AML-193 (cell line): Measurements from ENCODE around the gene L3MBTL4.
A peak's percentile ranks its signal among the peaks of the same experiment; 100 is the strongest.
"Not testable (repeated sequence)": the region's sequence is repeated elsewhere in the genome, so short reads cannot be mapped to it uniquely, and the experiment has no call there.

Source experiments
- DNase-seq, 2 experiments: peaks; one replicate each; lab custom pipeline; 2025; lab: John Stamatoyannopoulos, UW

L3MBTL4 gene

DNA sequence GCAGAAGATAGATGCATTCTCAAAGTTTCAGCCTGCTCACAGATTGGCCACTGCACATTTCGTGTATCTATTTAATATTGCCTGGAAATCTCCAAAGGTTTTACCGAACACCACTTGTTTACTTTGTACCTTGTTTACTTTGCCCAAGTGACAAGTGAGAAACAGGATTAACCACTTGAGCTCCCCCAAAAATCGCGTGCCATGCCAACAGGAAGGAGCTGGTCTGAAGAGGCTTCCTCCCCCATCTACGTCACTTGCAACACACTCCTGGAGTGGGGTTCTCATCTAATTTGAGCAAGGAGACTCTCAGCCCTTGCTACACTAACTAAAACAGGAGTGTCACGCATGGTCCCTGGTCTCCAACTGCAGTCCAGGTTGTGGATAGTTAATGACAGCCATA, 306.9 kb downstream of the L3MBTL4 start:
- DNase-seq, result no peak

DNA sequence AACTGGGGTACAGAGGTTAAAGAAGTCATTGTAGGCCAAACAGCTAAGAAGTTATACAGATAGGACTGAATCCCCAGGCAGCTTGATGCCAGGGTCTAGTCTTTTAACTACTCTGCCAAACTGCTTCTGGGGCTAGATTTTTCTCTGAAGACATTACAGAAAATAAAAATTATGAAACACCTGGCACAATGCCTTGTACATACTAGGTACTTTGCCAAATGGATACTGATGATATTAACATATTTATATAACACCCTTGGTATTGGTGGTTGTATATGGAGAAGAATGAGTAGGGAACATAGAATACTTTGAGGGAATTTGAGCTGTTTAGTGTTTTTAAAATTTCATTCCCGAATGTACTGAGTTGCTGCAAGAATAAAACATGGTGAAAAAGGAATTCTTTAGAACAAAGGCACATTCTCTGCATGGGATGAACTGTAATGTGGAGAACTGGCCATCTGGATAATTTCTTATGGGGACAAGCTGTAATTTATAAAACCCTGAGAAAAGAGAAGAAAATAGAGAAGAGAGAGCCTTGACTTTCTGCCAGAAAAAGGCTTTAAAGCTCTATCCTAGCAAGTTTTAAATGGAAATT, 308.5 kb downstream of the L3MBTL4 start:
- DNase-seq, result no peak

DNA sequence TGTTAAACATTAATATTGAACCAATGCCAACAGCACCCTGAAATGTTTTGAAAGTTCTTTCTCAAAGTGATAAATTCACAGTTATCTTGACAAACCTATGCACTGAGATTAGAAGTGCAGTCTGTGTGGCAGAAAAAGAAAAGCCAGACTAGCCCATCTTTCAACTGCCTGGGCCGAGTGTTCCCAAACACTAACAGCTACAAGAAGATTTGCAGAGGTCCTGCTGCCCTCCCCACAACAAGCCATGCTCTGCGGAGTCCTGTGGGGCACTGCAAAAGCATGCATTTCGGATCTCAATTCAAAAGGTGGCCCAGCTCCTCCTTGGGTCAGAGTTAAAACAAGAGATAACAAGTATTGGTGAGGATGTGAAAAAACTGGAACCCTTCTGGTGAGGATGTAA, 311.0 kb downstream of the L3MBTL4 start:
- DNase-seq, result no peak

DNA sequence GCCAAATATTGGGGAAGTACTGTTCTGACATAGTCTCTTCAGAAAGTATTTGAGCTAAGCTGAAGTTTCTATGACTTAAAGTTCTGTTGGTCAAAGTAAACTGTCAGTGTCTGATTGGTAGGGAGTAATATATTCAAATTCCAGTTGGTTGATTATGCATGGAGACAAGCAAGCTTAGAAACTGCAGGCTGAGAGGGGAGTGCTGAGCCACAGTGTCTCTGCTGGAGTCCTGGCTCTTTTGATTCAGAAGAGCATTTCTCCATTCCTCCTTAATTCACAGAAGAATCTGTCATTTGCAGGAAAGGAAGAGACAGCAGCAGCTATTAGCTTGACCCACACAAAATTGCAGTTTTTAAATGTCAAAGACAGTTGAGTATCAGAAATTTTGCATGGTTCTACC, 318.0 kb downstream of the L3MBTL4 start:
- no peak for DNase-seq

DNA sequence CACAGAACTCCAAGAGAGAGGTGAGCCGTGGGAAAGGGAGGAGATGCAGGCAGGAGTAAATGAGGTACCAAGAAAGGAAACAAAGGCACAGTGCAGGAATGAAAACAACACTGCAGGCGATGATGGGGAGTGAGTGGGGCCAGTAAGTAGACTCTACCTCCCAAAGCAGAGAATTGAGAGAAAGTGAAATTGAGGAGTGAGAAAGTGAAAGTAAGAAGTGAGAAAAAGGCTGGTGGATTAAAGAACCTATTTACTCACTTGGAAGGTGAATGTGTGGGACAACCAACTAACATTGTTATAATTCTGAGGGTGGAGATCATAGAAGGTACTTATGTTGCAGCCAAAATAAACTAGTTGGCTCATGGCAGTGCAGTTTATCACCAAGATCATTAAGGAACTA, 326.3 kb downstream of the L3MBTL4 start:
- no peak for DNase-seq

DNA sequence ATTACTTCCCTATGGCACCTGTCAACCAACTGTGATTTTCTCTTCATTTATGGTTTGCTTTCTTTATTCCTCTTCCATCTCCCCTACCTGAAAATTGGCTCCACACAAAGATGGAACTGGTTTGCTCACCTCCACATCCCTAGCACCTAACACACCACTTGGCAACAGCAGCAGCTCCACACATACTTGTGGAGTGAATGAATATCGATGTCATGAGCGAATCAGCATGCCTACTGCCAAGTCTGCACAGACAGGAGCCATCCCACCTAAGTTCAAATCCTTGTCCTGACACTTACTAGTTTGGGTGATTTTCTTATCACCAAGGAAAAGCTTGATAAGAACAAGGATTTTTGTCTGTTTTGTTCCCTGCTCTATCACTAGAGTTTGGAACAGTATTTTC, 328.0 kb downstream of the L3MBTL4 start:
- DNase-seq, result no peak

DNA sequence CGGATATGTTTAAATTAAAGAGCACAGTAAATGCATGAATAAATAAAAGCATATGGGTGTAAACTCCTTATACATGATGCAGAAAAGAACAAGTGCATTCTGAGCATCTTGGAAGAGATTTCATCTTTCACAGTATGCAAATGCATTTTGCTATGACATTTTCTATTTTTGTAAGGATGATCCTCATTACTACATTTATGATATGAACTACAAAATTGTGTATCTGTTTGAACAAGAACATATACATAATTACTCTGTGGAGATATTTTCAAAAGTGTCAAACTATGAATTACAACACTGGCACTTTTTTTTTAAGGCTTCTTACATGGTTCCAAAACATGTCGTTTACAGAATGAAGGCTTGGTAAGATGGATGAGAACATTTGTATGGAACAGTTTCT, 335.3 kb downstream of the L3MBTL4 start:
- DNase-seq, result no peak

DNA sequence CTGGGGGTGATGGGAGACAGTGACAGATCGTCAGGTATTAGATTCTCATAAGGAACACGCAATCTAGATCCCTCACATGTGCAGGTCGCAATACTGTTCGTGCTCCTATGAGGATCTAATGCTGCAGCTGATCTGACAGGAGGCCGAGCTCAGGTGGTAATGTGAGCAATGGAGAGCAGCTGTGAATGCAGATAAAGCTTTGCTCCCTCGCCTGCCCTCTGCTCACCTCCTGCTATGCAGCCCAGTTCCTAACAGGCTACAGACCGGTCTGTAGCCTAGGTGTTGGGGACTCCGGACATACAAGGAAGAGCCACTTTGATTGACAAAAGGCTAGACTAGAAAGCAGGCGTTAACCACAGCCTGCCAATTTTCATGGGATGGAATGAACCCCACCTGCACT, 335.8 kb downstream of the L3MBTL4 start:
- no peak for DNase-seq

DNA sequence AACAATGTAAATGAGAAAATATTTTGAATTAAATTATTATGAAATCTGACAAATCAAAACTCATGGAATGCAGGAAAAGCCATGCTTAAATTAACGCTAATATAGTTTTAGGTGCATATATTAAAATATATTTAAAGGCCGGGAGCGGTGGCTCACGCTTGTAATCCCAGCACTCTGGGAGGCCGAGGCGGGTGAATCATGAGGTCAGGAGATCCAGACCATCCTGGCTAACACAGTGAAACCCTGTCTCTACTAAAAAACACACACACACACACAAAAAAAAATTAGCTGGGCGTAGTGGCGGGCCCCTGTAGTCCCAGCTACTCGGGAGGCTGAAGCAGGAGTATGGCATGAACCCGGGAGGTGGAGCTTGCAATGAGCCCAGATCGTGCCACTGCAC, 342.3 kb downstream of the L3MBTL4 start:
- not testable (repeated sequence) for DNase-seq

DNA sequence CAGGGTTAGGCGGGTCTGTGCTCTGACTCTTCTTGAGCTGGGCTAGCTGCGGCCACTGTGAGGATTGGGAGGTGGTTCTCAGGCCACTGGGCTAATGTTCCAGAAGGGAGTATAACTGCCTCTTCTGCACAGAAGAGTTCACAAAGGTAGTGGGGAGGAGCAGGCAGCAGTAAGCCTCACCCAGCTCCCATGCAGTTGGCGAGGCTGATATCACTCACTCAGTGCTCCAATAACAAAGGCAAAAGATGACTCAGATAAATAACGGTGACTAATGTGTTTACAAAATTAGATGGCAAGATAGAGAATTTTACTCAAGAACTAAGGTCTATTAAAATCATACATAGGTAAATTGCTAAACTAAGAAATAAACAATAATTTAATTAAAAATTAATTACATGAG, 345.2 kb downstream of the L3MBTL4 start:
- DNase-seq, result no peak

DNA sequence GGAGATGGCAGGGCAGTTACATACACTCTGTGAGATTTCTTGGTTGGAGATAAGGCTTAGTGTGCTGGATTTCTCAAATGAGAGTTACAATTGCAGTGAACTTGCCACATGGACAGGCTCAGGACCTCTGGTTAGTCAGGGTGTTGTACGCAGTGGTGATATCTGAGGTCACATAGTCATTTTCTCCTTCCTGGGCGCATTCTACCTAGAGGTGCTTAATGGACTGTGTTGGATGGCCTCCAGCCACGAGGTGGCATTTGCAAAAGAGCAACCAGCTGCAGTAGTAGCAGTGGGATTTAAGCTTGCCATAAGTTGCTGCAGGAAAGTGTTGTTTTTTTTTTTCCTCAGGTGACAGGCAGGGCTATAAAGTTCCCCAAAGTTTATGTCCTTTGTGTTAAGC, 345.6 kb downstream of the L3MBTL4 start:
- no peak for DNase-seq

DNA sequence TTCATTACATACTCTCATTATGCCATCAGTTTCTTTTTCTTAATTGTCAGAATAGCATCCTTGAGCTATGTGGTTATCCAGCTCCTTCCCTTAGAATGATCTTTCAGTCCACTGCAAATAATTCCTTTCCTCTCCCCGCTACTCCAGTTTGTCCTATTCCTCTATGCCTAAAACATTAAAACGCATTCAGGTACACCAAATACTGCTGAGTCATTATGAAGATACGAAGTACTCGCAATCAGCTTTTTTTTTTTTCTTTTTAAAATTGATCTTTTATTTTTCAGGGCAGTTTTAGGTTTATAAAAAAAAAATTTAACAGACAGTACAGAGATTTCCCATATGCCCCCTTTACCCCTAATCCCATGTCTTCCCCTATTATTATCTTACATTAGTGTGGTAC, 354.6 kb downstream of the L3MBTL4 start:
- no peak for DNase-seq

DNA sequence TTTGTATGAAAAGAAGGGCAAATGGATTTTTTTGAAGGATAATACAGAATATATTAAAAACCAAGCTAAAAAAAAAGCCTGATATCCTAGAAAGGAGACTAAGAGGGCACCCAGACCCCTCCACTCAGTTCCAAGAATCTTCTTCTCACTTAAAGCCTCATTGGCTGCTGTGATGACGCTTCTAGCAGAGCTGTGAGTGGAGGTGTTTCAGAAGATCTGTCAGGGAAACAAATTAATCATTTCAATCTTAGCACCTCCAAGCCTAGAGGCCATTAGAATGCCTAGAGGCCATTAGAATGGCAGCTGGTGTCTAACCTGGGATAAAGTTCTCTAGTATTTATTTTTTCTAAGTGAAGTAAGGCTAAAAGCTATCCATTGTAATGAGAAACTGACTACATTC, 355.2 kb downstream of the L3MBTL4 start:
- no peak for DNase-seq

DNA sequence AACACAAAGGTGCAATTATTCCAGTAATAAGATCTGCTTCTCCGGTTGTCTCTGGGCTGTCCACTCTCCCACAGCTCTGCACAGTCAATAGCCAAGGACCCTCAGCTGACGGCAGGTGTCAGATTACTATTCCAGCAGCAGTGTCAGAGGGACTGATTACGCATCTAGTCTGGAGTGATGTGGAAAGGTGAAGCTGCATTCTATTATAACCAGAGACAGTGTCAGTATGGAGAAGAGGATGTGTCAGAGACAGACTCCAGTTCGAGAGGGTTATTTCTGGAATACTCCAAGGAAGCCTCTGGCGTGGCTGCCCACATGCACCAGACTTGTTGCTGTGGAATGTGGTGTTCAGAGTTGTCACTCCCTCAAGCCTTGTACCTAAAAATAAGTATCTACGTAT, 355.8 kb downstream of the L3MBTL4 start:
- no peak for DNase-seq

DNA sequence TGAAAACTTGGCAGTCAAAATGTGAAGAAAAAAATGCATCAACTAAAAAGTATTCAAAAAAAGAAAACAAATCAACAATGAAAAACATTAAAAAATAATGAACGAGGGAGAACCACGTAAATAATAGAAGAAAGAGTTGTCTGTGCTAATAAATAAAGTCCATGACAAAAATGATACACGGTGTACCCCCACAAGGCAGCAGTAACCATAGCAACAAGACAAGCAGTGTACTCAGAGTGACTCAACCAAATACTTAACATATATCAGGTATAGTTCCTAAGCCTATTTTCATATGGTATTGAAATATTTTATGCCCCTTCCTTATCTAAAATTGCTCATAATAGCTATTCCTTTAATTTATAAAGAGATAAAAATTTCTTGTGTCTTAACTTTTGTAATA, 357.1 kb downstream of the L3MBTL4 start:
- no peak for DNase-seq

DNA sequence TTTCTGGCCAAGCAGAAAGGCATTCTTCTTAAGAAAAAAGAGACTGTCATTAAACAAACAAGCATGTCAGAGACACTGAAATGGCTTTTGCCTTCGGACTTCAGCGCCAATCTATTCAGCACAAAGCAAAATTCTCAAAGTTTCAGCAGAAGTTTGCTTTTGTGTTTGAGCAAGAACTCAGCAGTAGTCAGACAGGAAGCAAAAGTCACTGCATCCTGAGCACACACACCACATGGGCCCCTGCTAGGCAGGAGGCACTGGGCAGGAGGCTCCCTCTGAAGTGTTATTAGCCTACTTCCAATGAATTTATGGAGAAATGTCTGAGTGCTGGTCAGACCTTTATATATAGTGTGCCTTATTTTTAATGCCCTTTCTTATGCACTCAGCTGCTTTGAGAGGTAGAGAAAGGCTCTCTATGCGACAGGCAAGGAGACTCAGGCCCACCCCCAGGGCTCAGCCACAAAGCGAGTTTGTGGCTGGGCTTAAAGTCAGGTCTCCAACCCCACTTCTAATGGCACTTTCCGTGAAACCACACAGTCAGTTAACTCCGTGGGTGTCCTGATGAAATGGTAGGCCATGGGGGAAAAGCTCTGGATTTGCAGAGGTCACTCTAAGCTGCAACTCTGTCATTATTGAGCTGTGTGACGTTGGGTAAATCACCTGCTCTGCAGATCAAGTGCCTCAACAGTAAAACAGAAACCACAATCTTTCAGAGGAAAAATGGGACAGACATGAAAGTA, 358.4 kb downstream of the L3MBTL4 start:
- DNase-seq, result no peak

DNA sequence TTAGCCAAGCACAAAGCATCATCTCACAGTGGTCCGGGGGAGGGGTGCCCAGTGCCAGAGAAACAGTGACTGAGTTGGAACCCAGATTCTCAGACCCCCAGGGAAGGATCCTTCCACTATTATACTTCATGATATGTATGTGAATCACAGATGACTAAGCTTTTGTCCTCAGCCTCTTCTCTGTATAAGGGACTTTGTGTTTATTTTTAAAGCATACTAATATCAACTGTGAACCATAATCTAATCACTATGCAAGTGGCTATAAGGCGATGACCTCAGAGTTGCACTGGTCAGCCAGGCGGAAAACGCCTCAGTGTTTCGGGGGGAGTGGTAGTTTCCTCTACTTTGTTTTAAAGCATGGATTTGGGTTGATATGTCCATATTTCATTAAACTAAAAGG, 359.0 kb downstream of the L3MBTL4 start:
- no peak for DNase-seq

DNA sequence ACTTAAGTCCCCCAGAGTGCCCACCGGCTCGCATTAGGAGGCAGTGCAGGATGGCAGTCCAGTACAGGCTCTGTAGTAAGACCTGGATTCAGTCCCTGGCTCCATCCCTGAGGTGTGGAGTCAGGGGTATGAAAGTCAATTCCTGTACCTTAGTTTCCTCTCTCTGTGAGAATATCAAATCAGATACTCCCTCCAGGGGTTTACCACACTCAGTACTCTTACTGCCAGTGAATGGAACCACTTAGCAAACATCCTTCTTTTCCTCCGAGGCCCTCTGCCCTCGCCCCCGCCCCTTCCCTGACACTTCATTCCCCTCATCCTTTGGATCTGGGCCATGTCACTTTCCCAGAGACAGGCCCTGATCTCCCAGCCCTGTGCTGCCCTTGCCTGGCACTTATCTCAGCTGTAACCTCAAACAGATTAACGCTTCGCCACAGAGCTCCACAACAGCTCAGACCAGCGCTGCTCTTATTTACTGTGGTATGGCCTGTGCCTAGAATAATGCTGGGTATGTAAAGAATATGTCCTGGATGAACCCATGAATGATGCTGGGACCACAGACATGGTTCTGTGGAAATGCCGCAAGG, 360.4 kb downstream of the L3MBTL4 start:
- no peak for DNase-seq

DNA sequence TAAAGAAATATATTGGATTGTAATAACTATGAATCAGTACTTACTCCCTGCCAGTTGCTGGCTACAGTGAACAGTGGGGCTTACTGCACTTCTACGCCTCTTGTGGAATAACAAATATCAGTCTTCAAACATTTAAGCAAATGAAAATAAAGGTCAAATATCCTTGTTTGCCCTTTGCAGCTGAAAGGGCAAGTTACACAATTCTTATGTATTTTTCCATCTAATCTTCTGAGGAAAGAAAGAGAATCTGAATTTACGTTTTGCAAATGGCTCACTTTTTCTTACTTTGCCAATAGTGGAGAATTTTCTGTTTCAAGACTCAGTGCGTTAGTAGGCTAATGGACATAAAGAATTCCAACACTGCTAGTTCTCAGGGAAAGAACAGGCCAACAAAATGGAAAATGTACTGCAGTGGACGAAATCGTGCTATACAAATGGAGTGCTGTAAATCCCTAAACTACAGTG, 362.2 kb downstream of the L3MBTL4 start:
- no peak for DNase-seq

DNA sequence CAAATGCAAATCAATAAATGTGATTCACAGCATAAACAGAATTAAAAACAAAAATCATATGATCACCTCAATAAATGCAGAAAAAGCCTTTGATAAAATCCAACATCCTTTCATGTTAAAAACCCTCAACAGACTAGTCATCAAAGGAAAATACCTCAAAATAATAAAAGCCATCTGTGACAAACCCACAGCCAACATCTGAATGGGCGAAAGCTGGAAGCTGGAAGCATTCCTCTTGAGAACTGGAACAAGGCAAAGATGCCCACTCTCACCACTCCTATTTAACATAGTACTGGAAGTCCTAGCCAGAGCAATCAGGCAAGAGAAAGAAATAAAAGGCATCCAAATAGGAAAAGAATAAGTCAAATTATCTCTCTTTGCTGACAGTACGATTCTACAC, 367.1 kb downstream of the L3MBTL4 start:
- not testable (repeated sequence) for DNase-seq

DNA sequence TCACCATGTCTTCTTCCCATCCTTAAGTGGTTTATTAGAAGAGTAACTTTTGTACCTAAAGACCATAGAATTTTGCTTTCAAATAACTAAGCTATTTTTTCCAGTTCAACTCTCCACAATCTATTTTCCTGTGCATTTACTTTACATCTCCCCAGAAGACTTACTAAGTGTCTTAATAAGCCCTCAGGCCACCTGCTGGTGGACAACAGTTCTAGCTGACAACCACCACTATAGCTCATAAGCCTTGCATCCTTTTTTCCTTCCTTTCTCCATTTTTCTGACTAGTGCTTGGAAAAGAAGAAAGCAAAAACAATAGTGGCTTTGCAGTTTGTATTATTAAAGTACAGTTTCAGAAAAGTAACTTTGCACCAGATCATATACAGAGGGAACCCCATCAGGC, 369.9 kb downstream of the L3MBTL4 start:
- peak; percentile 1 to 7 for DNase-seq

DNA sequence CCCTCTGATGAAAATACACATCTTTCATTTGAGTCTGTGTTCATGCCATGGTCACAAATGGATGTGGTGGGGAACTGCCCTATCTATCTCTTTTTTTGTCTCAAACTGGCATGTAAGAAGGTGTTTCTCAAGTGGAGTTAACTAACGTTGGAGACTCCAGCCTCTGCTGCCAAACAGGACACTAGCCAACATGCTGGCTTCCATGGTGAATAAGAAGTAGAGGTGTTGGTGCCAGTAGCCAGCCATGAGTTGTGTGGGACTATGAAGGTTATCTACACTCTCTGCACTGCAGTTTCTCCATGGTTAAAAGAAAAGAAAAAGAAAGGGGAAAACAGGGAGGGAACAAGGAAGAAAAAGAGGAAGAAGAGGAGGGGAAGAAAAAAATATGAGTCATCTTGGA, 370.4 kb downstream of the L3MBTL4 start:
- no peak for DNase-seq

DNA sequence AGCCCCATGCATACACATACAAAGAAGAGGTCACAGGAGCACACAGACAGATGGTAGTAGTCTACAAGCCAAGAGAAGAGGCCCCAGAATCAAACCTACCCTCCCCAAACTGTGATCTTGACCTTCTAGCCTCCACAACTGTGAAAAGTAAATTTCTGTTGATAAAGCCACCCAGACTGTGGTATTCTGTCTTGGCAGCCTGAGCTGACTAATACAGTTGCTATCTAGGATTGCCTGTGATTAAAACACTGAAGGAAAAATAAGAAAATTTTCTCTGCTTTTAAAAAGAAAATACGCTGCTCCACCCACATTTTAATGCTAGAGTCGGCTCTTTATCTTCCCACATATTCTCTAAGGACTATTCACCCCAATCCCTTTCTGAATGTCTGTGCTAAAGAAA, 375.7 kb downstream of the L3MBTL4 start:
- no peak for DNase-seq

DNA sequence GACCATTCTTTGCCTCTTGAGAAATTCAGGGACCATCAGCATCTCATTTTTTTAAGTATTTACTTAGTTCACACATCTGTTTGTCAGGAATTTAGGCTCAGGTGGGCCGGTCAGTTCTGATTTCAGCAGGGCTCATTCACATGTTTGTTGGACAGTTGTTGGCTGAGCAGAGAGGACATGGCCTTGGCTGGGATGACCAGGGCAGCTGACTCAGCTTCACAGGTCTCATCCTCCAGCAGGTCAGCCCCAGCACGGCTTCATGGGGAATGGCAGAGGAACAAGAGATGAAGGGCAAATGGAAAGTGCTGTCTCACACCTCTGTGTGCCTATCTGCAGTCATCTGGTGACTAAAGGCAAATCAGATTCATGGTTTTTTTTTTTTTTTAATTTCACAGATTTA, 383.3 kb downstream of the L3MBTL4 start:
- DNase-seq, result no peak
